Liver (tissue), 3 donors: ENCODE results near the gene STEAP2.

ENCODE experiments used
- CTCF ChIP-seq: fragments of 150-350 bp; IDR thresholded peaks from 2 replicates; pipeline ENCODE4 v1.5.1; 2017; ENCODE audit warnings: improper control_type of control experiment, low read depth, low read length; ENCODE audit not compliant: missing input control
- EGR1 ChIP-seq, 2 donors: IDR thresholded peaks; 2 replicates each; pipeline ENCODE4 v1.6.1; 2016 to 2018; ENCODE audit warnings: antibody characterized with exemption in 2 of 2, low read depth in 2 of 2
- JUND ChIP-seq, 2 donors: IDR thresholded peaks; 2 replicates each; pipeline ENCODE4 v1.6.1; 2016; ENCODE audit warnings: antibody characterized with exemption in 2 of 2
- REST ChIP-seq: IDR thresholded peaks from 2 replicates; pipeline ENCODE4 v1.6.1; 2016; ENCODE audit warnings: antibody characterized with exemption, mild to moderate bottlenecking
- RXRA ChIP-seq, 2 donors: IDR thresholded peaks; 2 replicates each; pipeline ENCODE4 v1.6.1; 2017 to 2018; ENCODE audit warnings: antibody characterized with exemption in 2 of 2, mild to moderate bottlenecking in 1 of 2
- TAF1 ChIP-seq: conservative IDR thresholded peaks from 2 replicates; pipeline ENCODE4 v1.6.1; 2016; ENCODE audit warnings: antibody characterized with exemption, mild to moderate bottlenecking
- YY1 ChIP-seq: IDR thresholded peaks from 2 replicates; pipeline ENCODE4 v1.6.1; 2016; ENCODE audit warnings: antibody characterized with exemption, mild to moderate bottlenecking
- ZBTB33 ChIP-seq: IDR thresholded peaks from 2 replicates; pipeline ENCODE4 v1.6.1; 2016; ENCODE audit warnings: antibody characterized with exemption
- donor health status: healthy.
- donor health status: healthy.

- no peak for TF ChIP-seq CTCF
- TF ChIP-seq EGR1 (IDR thresholded peaks at IDR 0.05; ENCODE audit: low read depth in 2 of 2): no peak
- TF ChIP-seq YY1: no peak
- TF ChIP-seq TAF1: no peak
- TF ChIP-seq ZBTB33: no peak
- TF ChIP-seq REST: no peak
- no peak for TF ChIP-seq JUND (IDR thresholded peaks at IDR 0.05)
- TF ChIP-seq RXRA (IDR thresholded peaks at IDR 0.05): no peak
These were observed 60.7 kb downstream of the STEAP2 start for GRCh38 chr7:90272242-90272641.
